ENCODE data around the gene ITGB3. TPM values are rescaled to one million over a fixed set of nuclear protein-coding genes. Genes with fewer than 3 reads are reported as not detected.

Gene ITGB3
- total RNA-seq, 4 donors from 2014 or later: 48.6 to 61.5 (median 54.9) TPM

- H3K4me1 ChIP-seq: peaks cover 31 to 55% (median 47%) of the 10 kb centered on the region in 4 donors
Observed at GRCh38 chr17:47272491-47272890, 18.9 kb downstream of the ITGB3 start.

GRCh38 chr17:47273245-47273644 is 19.6 kb downstream of the ITGB3 start:
- no peaks in the 10 kb centered on the region for H3K36me3 ChIP-seq
- intact Hi-C loops (cut with DNase I): no loop called here
- H3K27me3 ChIP-seq: no peaks in the 10 kb centered on the region
- 80% methylated on average over 2 of the region's 2 CpGs for WGBS
- H3K27ac ChIP-seq (replicated peaks in 1 of 4): peak overlapping the region in 3 of 4 donors; percentile 89 to 95 (median 93)
- TF ChIP-seq CTCF (IDR thresholded peaks at IDR 0.05): no peak
- TF ChIP-seq POLR2AphosphoS5 (IDR thresholded peaks at IDR 0.05): no peak
- TF ChIP-seq POLR2A (IDR thresholded peaks at IDR 0.05; ENCODE audit: low read depth): no peak
- TF ChIP-seq EP300 (IDR thresholded peaks at IDR 0.05): no peak
- H3K9me3 ChIP-seq: no peaks in the 10 kb centered on the region
- no peak for DNase-seq (ENCODE audit: extremely low spot score)
- peaks cover 37 to 61% (median 53%) of the 10 kb centered on the region in 4 donors for H3K4me1 ChIP-seq
- H3K4me3 ChIP-seq: no peak overlapping the region

More at GRCh38 chr17:47272491-47272890, 18.9 kb downstream of the ITGB3 start:
- 87% methylated on average over 1 of the region's 1 CpG for WGBS
- Histone ChIP-seq H3K9me3 (no peaks in the 10 kb centered on the region), H3K27ac (replicated peaks in 1 of 4) (no peak overlapping the region), H3K36me3 (no peaks in the 10 kb centered on the region), H3K4me3 (no peak overlapping the region), H3K27me3 (no peaks in the 10 kb centered on the region)
- intact Hi-C loops (cut with DNase I): no loop called here
- TF ChIP-seq POLR2A (IDR thresholded peaks at IDR 0.05; ENCODE audit: low read depth) (no peak), CTCF (IDR thresholded peaks at IDR 0.05) (no peak), EP300 (IDR thresholded peaks at IDR 0.05) (no peak), POLR2AphosphoS5 (IDR thresholded peaks at IDR 0.05) (no peak)
- no peak for DNase-seq (ENCODE audit: extremely low spot score)

- TF ChIP-seq CTCF (IDR thresholded peaks at IDR 0.05) (no peak), POLR2A (IDR thresholded peaks at IDR 0.05; ENCODE audit: low read depth) (no peak), EP300 (IDR thresholded peaks at IDR 0.05) (no peak), POLR2AphosphoS5 (IDR thresholded peaks at IDR 0.05) (no peak)
- H3K36me3 ChIP-seq: no peaks in the 10 kb centered on the region
- peaks cover 49 to 73% (median 65%) of the 10 kb centered on the region in 4 donors for H3K4me1 ChIP-seq
- no peaks in the 10 kb centered on the region for H3K9me3 ChIP-seq
- no peak overlapping the region for H3K4me3 ChIP-seq
- H3K27ac ChIP-seq (replicated peaks in 1 of 4): peak overlapping the region; percentile 89 to 95 (median 91)
- no peaks in the 10 kb centered on the region for H3K27me3 ChIP-seq
- WGBS: 83% methylated on average over 5 of the region's 5 CpGs
- intact Hi-C loops (cut with DNase I): no loop called here
- no peak for DNase-seq (ENCODE audit: extremely low spot score)
Observed at GRCh38 chr17:47274319-47275069, 20.9 kb downstream of the ITGB3 start.

GRCh38 chr17:47275245-47275984 is 21.8 kb downstream of the ITGB3 start:
- H3K4me1 ChIP-seq: peaks cover 58 to 76% (median 69%) of the 10 kb centered on the region in 4 donors
- H3K27me3 ChIP-seq: no peaks in the 10 kb centered on the region
- H3K4me3 ChIP-seq: peak overlapping the region in 1 of 4 donors; percentile 8
- H3K36me3 ChIP-seq: no peaks in the 10 kb centered on the region
- intact Hi-C loops (cut with DNase I): no loop called here
- no peak for TF ChIP-seq EP300 (IDR thresholded peaks at IDR 0.05)
- peak; percentile 84 to 91 for TF ChIP-seq POLR2AphosphoS5 (IDR thresholded peaks at IDR 0.05)
- 36% methylated on average over 13 of the region's 13 CpGs for WGBS
- DNase-seq (ENCODE audit: extremely low spot score): peak; percentile 93
- H3K27ac ChIP-seq (replicated peaks in 1 of 4): peak overlapping the region; percentile 89 to 95 (median 91)
- H3K9me3 ChIP-seq: no peaks in the 10 kb centered on the region

- no peak for TF ChIP-seq CTCF (IDR thresholded peaks at IDR 0.05)
- no peak for TF ChIP-seq POLR2AphosphoS5 (IDR thresholded peaks at IDR 0.05)
- no peak for TF ChIP-seq POLR2A (IDR thresholded peaks at IDR 0.05; ENCODE audit: low read depth)
- TF ChIP-seq EP300 (IDR thresholded peaks at IDR 0.05): no peak
- Histone ChIP-seq H3K4me3 (no peak overlapping the region), H3K27ac (replicated peaks in 1 of 4) (peak overlapping the region; percentile 89 to 95 (median 91)), H3K27me3 (no peaks in the 10 kb centered on the region), H3K36me3 (no peaks in the 10 kb centered on the region), H3K4me1 (peaks cover 64 to 85% (median 77%) of the 10 kb centered on the region in 4 donors), H3K9me3 (no peaks in the 10 kb centered on the region)
- DNase-seq (ENCODE audit: extremely low spot score): no peak
- WGBS: 81% methylated on average over 3 of the region's 3 CpGs
- intact Hi-C loops (cut with DNase I): no loop called here
Observed at GRCh38 chr17:47276444-47276843, 22.8 kb downstream of the ITGB3 start.

Measured in esophagus muscularis mucosa (tissue), 4 donors.